Neural crest cell (in vitro differentiated cells): ENCODE results near the gene TEN1. TPM values are rescaled to one million over a fixed set of nuclear protein-coding genes. Genes with fewer than 3 reads are reported as not detected.
"Not testable (repeated sequence)": the region's sequence is repeated elsewhere in the genome, so short reads cannot be mapped to it uniquely, and the experiment has no call there.

Experiments
- DNase-seq: peaks from one replicate; pipeline ENCODE4 v3.0.0; 2021; ENCODE audit warnings: low read depth, mixed read lengths, low spot score
- H3K27ac Mint-ChIP-seq: one replicate; pipeline ENCODE4 v1.8.0; 2021; ENCODE audit warnings: mild to moderate bottlenecking, mixed read lengths; ENCODE audit not compliant: unreplicated experiment
- H3K27me3 Mint-ChIP-seq: 2 replicates; pipeline ENCODE4 v1.8.0; 2021; ENCODE audit warnings: low read depth, mild to moderate bottlenecking, mixed read lengths
- H3K36me3 Mint-ChIP-seq: 2 replicates; pipeline ENCODE4 v1.8.0; 2021; ENCODE audit warnings: low read depth, mild to moderate bottlenecking, mixed read lengths
- H3K4me1 Mint-ChIP-seq: 2 replicates; pipeline ENCODE4 v1.8.0; 2021; ENCODE audit warnings: mixed read lengths
- H3K4me3 Mint-ChIP-seq: one replicate; pipeline ENCODE4 v1.8.0; 2021; ENCODE audit warnings: mild to moderate bottlenecking, mixed read lengths
- H3K9me3 Mint-ChIP-seq: 2 replicates; pipeline ENCODE4 v1.8.0; 2021; ENCODE audit warnings: mixed read lengths
- total RNA-seq: library from RNA; stranded (reverse); gene quantifications from 2 replicates; pipeline ENCODE4 v1.2.1, GENCODE V29; 2021
- TF ChIP-seq, protein P1 (sequence below): fragments of 200-600 bp; sonication (generic); conservative IDR thresholded peaks from 2 replicates; pipeline ENCODE4 v1.5.0; 2021; ENCODE audit warnings: antibody characterized with exemption, mild to moderate bottlenecking

Gene TEN1
- total RNA-seq, 1 donor from 2014 or later: 10.1 TPM

DNA sequence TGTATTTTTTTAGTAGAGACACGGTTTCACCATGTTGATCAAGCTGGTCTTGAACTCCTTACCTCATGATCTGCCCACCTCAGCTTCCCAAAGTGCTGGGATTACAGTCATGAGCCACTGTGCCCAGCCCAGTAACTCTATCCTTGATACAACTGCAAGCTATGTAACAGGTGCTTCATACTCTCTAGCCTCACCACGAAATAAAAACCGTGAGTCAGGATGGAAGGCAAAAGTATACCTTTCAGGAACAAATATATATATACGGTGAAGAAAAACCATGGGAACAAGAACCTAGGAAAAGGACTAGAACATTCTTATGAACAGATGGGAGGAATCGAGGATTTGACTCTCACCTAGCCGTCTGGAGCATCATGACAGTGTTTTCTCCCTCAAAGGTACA, 28.6 kb upstream of the TEN1 start:
- H3K36me3 Mint-ChIP-seq: peaks cover 5% of the 10 kb centered on the region
- TF ChIP-seq, protein P1, sequence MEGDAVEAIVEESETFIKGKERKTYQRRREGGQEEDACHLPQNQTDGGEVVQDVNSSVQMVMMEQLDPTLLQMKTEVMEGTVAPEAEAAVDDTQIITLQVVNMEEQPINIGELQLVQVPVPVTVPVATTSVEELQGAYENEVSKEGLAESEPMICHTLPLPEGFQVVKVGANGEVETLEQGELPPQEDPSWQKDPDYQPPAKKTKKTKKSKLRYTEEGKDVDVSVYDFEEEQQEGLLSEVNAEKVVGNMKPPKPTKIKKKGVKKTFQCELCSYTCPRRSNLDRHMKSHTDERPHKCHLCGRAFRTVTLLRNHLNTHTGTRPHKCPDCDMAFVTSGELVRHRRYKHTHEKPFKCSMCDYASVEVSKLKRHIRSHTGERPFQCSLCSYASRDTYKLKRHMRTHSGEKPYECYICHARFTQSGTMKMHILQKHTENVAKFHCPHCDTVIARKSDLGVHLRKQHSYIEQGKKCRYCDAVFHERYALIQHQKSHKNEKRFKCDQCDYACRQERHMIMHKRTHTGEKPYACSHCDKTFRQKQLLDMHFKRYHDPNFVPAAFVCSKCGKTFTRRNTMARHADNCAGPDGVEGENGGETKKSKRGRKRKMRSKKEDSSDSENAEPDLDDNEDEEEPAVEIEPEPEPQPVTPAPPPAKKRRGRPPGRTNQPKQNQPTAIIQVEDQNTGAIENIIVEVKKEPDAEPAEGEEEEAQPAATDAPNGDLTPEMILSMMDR: no peak
- no peak overlapping the region for H3K4me3 Mint-ChIP-seq

DNA sequence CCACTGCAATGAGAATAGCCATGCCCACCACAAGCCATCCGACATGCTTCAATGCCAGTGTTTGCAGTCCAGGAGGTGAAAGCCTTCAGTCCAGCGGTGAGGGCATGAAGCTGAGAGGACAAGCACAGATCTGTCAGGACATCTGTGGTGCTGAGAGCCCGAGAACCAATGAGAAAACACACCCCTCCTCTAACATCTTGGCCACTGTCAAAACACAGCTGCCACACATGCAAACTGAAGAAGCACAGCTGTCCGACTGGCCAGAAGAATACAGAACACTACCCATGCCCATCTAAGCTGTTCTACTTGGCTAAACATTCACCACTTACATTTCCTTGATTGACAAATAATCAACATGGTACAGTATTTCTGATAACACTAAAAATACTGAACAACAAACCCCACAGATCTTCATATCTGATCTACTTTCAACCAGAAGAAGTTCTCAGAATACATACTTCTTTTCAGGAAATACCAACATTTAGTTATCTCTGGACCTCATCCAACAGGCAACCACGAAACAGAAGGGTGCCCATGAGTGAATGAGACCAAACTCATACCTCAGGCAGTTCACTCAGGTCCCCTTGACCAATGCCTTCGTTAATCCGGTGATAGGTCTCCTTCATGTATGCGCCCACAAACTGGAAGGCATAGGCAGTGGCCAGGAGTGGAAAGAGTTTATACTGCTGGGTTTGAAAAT, 28.0 kb upstream of the TEN1 start:
- Mint-ChIP-seq H3K4me3 (no peak overlapping the region), H3K27ac (no peak overlapping the region), H3K27me3 (no peaks in the 10 kb centered on the region), H3K4me1 (no peaks in the 10 kb centered on the region), H3K9me3 (no peaks in the 10 kb centered on the region), H3K36me3 (peaks cover 8% of the 10 kb centered on the region)
- TF ChIP-seq, protein P1: no peak
- DNase-seq: no peak

More for the DNA sequence above, 28.6 kb upstream of the TEN1 start:
- DNase-seq: no peak
- Mint-ChIP-seq H3K27me3 (no peaks in the 10 kb centered on the region), H3K4me1 (no peaks in the 10 kb centered on the region), H3K27ac (no peak overlapping the region), H3K9me3 (no peaks in the 10 kb centered on the region)

DNA sequence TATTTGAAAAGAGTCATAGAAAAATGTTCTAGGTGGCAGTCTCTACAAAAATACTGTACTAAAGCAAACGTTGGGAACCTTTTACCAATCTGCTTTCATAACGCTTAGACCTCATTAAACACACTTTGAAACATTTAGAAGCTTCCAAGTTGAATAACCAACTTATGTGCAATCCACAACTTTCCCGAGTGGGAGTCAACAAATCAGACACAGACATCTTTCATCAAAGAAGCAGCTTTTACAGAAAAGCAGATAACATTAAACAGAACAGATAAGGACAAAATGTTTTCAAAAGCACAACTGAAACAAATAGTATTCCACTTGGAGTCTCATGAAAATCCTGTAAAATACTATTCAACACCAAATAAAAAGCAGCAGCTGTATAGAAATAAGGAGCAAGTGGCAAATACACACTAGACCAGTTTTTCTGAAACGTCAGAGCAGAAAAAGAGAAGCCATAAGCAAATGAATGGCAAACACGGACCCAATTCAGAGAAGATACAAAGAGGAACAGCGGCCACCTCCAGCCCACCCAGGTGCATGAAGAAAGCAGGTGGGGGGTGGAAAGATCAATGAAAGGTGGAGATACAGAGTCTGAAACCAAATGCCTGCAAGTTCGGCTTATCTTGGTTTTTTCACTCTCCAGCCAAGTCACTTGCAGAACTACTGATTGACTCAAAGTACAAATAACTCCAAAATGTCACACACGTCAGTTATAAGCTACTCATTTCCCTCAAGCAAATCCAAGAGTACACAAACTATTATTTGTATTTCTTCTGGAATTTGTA, 19.8 kb upstream of the TEN1 start:
- Mint-ChIP-seq H3K27ac (no peak overlapping the region), H3K27me3 (no peaks in the 10 kb centered on the region), H3K36me3 (peaks cover 3% of the 10 kb centered on the region), H3K9me3 (no peaks in the 10 kb centered on the region), H3K4me3 (no peak overlapping the region), H3K4me1 (no peaks in the 10 kb centered on the region)
- TF ChIP-seq, protein P1: no peak
- no peak for DNase-seq

DNA sequence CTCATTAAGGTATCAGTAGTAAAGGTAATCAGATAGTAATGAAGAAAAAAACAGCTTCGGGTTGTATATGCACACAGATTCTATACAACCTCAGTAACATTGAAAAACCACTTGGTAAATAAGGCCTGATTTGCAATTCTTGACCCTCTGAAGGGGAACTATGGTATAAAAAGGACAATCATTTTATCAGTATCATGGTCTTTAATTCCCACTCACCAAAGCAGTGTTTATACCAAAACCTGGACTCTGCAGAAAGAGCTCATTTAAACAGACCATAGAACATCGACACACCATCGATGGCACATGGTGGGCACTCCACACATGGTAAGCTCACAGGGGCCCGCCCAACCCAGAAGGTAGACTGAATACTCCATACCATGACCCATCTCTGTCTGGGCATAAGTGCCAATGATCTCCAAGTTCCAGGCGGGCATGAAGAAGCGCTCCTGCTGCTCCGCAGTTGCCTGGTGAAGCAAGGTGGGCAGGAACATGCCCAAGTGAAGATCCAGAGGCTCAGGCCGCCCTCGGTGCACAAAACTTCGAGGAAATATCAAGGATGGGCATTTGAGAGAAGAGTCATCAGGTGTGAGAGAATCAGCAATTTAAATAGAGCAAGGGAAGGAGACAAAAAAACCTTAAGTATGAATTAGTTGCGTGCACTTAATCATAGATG, 19.1 kb upstream of the TEN1 start:
- Mint-ChIP-seq H3K27ac (no peak overlapping the region), H3K4me3 (no peak overlapping the region)
- TF ChIP-seq, protein P1: no peak

DNA sequence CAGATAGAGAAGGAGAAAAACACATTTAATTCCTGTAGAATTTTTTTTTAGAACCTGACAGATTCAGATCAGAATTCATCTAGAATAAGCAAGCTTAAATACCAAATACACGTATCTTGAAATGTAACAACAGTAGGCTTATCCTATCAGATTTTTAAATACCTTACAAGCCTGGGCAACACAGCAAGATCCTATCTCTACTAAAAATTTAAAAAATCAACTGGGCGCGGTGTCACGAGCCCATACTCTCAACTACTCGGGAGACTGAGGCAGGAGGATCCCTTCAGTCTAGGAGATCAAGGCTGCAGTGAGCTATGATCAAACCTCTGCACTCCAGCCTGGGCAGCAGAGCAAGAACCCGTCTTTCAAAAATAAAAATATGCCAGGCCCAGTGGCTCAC, 13.6 kb upstream of the TEN1 start:
- Mint-ChIP-seq H3K4me1 (no peaks in the 10 kb centered on the region), H3K27ac (no peak overlapping the region), H3K27me3 (no peaks in the 10 kb centered on the region), H3K4me3 (no peak overlapping the region), H3K36me3 (no peaks in the 10 kb centered on the region), H3K9me3 (no peaks in the 10 kb centered on the region)
- DNase-seq: no peak
- TF ChIP-seq, protein P1: no peak

More for the DNA sequence above, 19.1 kb upstream of the TEN1 start:
- Mint-ChIP-seq H3K9me3 (no peaks in the 10 kb centered on the region), H3K36me3 (peaks cover 3% of the 10 kb centered on the region), H3K27me3 (no peaks in the 10 kb centered on the region), H3K4me1 (no peaks in the 10 kb centered on the region)
- no peak for DNase-seq

DNA sequence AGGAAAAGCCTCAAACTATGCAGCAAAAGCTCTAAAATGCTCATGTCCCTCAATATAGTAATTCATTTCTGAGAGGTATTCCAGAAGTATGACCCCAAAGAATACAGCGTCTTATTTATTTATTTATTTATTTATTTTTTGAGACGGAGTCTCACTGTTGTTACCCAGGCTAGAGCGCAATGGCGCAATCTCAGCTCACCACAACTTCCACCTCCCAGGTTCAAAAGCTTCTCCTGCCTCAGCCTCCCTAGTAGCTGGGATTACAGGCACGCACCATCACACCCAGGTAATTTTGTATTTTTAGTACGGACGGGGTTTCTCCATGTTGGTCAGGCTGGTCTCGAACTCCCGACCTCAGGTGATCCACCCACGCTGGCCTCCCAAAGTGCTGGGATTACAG, 10.0 kb upstream of the TEN1 start:
- not testable (repeated sequence) for H3K4me1 Mint-ChIP-seq, DNase-seq, H3K4me3 Mint-ChIP-seq, H3K9me3 Mint-ChIP-seq, H3K36me3 Mint-ChIP-seq, H3K27ac Mint-ChIP-seq, H3K27me3 Mint-ChIP-seq
